Gastrocnemius medialis (tissue), 4 donors: ENCODE data around the gene NTM. TPM values are rescaled to one million over a fixed set of nuclear protein-coding genes. Genes with fewer than 3 reads are reported as not detected.

Experiments used
- ATAC-seq, 2 donors: fragments of 150-250 bp; one replicate each; pipeline ENCODE4 v1.9.1; 2016
- DNase-seq, 2 donors: peaks; one replicate each; pipeline ENCODE4 v3.0.0-alpha.2; 2019
- H3K27ac ChIP-seq, 4 donors: fragments of 200-600 bp; sonication (generic); 1 replicate in 1 of 4; 2 replicates in 3 of 4; pipeline ENCODE4 v1.5.1; 2016 to 2018; ENCODE audit warnings: mild to moderate bottlenecking in 2 of 4, moderate library complexity in 1 of 4
- H3K27me3 ChIP-seq, 3 donors: fragments of 200-600 bp; sonication (generic) in 2 of 3; 1 replicate in 1 of 3; 2 replicates in 2 of 3; pipeline versions ENCODE4 v1.5.1 to v1.6.0; 2016 to 2019; ENCODE audit warnings: mild to moderate bottlenecking in 1 of 3, moderate library complexity in 1 of 3
- H3K36me3 ChIP-seq, 2 donors: fragments of 200-600 bp; sonication (generic) in 1 of 2; one replicate each; pipeline ENCODE4 v1.5.1; 2017 to 2018
- H3K4me1 ChIP-seq, 2 donors: fragments of 200-600 bp; sonication (generic) in 1 of 2; one replicate each; pipeline ENCODE4 v1.5.1; 2016 to 2017; ENCODE audit warnings: mild to moderate bottlenecking in 2 of 2
- H3K4me3 ChIP-seq, 4 donors: fragments of 200-600 bp; sonication (generic) in 3 of 4; 1 replicate in 1 of 4; 2 replicates in 3 of 4; pipeline ENCODE4 v1.5.1; 2016 to 2019; ENCODE audit warnings: mild to moderate bottlenecking in 2 of 4
- H3K9me3 ChIP-seq, 3 donors: fragments of 200-600 bp; sonication (generic) in 2 of 3; 1 replicate in 1 of 3; 2 replicates in 2 of 3; pipeline ENCODE4 v1.5.1; 2016 to 2019
- POLR2A ChIP-seq, 2 donors: fragments of 450-650 bp; IDR thresholded peaks; one replicate each; pipeline ENCODE4 v1.6.1; 2017; ENCODE audit warnings: antibody characterized with exemption in 2 of 2, mild to moderate bottlenecking in 2 of 2, moderate library complexity in 2 of 2
- in situ Hi-C, 4 donors: fragments of 200-750 bp; cut with MboI; loops; one replicate each; pipeline versions ENCODE4 v1.15.0 to v1.8.0; 2017; ENCODE audit warnings: low sequenced_read_pairs in 4 of 4
- intact Hi-C: fragments of 100-400 bp; cut with DNase I; formaldehyde crosslinking; loops from one replicate; pipeline ENCODE4 v1.15.1; 2023; ENCODE audit warnings: low total_unique reads
- total RNA-seq, 4 donors: library from RNA; depleted of rRNA; stranded (reverse); fragments of >200 nt; gene quantifications; one replicate each; pipeline versions ENCODE4 v1.1.0 to v1.2.3, GENCODE V29; 2016
- TF ChIP-seq, protein P1 (sequence below), 5 experiments: fragments of 450-650 bp in 3 of 5; fragments of 200-600 bp in 2 of 5; sonication (generic) in 2 of 5; IDR thresholded peaks in 4 of 5; conservative IDR thresholded peaks in 1 of 5; 1 replicate in 4 of 5; 2 replicates in 1 of 5; pipeline ENCODE4 v1.5.1; 2016 to 2019; ENCODE audit warnings: antibody characterized with exemption in 5 of 5, mild to moderate bottlenecking in 3 of 5, moderate library complexity in 3 of 5

The NTM gene
- total RNA-seq, 4 donors from 2014 or later: 0.69 TPM; not detected in 3

DNA sequence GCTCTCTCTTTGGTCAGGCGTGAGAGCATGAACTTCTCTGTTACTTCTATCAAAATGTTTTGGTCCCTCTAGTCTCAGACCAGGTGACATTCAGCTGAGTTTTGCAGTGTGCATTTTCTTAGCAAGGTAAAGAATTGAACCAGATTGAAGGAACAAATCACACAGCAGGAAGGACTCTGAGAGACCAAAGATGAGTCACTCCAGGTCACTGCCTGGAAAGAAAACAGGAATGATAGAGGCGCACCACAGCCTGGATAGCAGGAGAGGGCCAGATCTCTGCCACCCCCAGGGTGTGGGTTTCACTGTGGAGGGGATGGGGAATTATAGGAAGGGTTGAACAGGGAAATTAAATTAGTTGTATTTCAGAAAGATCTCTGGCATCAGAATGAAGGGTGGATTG lies 788.3 kb downstream of the NTM start:
- ATAC-seq (no peak), DNase-seq (no peak)
- Histone ChIP-seq H3K4me3 (no peak overlapping the region), H3K36me3 (no peaks in the 10 kb centered on the region), H3K9me3 (no peaks in the 10 kb centered on the region), H3K27me3 (no peaks in the 10 kb centered on the region), H3K27ac (no peak overlapping the region), H3K4me1 (no peaks in the 10 kb centered on the region)
- TF ChIP-seq POLR2A (IDR thresholded peaks at IDR 0.05): no peak
- TF ChIP-seq, protein P1, sequence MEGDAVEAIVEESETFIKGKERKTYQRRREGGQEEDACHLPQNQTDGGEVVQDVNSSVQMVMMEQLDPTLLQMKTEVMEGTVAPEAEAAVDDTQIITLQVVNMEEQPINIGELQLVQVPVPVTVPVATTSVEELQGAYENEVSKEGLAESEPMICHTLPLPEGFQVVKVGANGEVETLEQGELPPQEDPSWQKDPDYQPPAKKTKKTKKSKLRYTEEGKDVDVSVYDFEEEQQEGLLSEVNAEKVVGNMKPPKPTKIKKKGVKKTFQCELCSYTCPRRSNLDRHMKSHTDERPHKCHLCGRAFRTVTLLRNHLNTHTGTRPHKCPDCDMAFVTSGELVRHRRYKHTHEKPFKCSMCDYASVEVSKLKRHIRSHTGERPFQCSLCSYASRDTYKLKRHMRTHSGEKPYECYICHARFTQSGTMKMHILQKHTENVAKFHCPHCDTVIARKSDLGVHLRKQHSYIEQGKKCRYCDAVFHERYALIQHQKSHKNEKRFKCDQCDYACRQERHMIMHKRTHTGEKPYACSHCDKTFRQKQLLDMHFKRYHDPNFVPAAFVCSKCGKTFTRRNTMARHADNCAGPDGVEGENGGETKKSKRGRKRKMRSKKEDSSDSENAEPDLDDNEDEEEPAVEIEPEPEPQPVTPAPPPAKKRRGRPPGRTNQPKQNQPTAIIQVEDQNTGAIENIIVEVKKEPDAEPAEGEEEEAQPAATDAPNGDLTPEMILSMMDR (IDR thresholded peaks at IDR 0.05 in 4 of 5, conservative IDR thresholded peaks at IDR 0.05 in 1 of 5): no peak
- intact Hi-C loops: no loop called here
- in situ Hi-C loops: no loop called here

DNA sequence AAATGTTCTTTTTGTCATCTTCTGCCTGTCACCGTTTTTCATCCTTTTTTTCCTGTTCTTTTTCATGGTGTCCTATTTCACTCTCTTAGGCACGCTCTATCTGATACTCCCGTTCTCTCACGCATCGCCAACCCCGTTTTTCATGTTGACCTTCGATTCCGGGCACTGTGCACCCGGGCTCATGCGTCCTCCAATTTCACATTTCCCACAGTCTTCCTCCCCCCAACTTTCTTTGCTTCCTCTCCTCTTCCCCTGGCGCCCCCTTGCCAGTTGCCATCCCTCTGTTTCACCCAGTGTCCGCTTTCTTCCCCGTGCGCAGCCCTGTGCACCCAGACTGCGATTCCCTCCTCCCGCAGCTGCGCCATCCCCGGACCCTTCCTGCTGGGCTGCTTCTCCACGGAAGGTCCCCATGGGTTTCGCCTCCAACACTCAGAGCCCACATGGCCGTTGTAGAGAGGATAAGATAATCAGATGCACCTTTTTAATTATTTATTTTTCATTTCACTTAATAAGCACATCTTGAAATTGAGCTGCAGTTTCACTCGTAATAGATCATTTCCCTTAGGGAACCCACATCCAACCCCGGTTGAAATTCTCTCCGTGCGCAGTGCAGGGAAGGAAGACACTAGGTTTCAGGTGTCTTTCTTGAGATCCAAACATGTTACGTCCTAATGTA lies 791.1 kb downstream of the NTM start:
- in situ Hi-C loops: no loop called here

DNA sequence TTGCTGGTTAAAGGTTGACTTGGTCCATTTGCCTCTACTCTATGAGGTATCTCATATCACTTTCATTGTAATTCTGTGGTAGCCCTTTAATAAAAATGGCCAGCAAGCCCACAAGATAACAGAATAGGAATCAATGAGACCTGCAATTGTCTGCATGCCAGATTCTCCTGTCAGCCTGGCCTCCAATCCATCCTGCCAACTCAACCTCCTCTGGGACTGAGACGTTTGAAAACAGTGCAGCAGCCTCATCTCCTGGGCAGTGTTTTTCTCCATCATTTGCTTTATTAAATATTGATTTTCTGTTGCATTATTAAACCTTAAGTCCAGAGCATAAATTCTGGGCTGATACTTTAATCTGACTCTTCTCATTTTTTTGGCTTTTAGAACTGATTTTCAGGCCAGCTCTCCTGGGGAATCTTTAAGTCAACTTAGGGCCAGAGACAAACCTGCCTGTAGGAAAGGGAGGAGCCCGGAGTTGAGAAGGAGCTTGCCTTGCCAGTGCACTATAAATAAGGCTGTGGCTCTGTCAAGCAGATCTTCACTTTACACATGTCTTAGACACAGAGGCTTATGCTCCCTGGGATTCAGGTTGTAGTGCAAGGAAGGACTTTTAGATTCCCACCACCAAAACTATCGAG lies 798.0 kb downstream of the NTM start:
- in situ Hi-C loops: no loop called here
- Histone ChIP-seq H3K4me1 (no peaks in the 10 kb centered on the region), H3K36me3 (no peaks in the 10 kb centered on the region), H3K9me3 (no peaks in the 10 kb centered on the region), H3K27me3 (no peaks in the 10 kb centered on the region), H3K27ac (no peak overlapping the region), H3K4me3 (no peak overlapping the region)
- intact Hi-C loops: no loop called here
- TF ChIP-seq POLR2A (IDR thresholded peaks at IDR 0.05): no peak
- TF ChIP-seq, protein P1 (IDR thresholded peaks at IDR 0.05 in 4 of 5, conservative IDR thresholded peaks at IDR 0.05 in 1 of 5): no peak
- no peak for DNase-seq
- ATAC-seq: no peak

More for the DNA sequence above, 791.1 kb downstream of the NTM start:
- TF ChIP-seq, protein P1 (IDR thresholded peaks at IDR 0.05 in 4 of 5, conservative IDR thresholded peaks at IDR 0.05 in 1 of 5): no peak
- TF ChIP-seq POLR2A (IDR thresholded peaks at IDR 0.05): no peak
- H3K27ac ChIP-seq: no peak overlapping the region
- H3K4me3 ChIP-seq: no peak overlapping the region
- intact Hi-C loops: no loop called here
- no peaks in the 10 kb centered on the region for H3K36me3 ChIP-seq
- DNase-seq: no peak
- no peaks in the 10 kb centered on the region for H3K9me3 ChIP-seq
- no peaks in the 10 kb centered on the region for H3K4me1 ChIP-seq
- ATAC-seq: no peak
- H3K27me3 ChIP-seq: no peaks in the 10 kb centered on the region

DNA sequence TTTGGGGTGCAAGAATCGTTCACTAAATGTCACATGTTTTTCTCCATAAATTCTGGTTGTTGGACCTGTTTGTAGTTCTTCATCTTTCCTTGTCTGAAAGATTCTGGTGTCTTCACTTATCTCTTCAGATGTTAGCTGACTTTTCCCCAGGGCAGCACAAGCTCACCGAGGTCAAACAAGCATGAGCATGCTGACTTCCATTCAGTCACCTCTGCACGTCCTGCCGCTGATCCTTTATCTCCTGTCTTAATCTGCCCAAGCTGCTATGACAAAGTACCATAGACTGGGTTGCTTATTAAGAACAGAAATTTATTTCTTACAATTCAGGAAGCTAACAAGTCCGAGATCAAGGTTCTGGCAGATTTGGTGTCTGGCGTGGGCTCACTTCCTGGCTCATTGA lies 800.6 kb downstream of the NTM start:
- DNase-seq (no peak), ATAC-seq (no peak)
- no peaks in the 10 kb centered on the region for H3K4me1 ChIP-seq
- no peaks in the 10 kb centered on the region for H3K9me3 ChIP-seq
- H3K27ac ChIP-seq: no peak overlapping the region
- no peak for TF ChIP-seq POLR2A (IDR thresholded peaks at IDR 0.05)
- in situ Hi-C loops: no loop called here
- intact Hi-C loops: no loop called here
- no peaks in the 10 kb centered on the region for H3K27me3 ChIP-seq
- no peak overlapping the region for H3K4me3 ChIP-seq
- H3K36me3 ChIP-seq: no peaks in the 10 kb centered on the region

DNA sequence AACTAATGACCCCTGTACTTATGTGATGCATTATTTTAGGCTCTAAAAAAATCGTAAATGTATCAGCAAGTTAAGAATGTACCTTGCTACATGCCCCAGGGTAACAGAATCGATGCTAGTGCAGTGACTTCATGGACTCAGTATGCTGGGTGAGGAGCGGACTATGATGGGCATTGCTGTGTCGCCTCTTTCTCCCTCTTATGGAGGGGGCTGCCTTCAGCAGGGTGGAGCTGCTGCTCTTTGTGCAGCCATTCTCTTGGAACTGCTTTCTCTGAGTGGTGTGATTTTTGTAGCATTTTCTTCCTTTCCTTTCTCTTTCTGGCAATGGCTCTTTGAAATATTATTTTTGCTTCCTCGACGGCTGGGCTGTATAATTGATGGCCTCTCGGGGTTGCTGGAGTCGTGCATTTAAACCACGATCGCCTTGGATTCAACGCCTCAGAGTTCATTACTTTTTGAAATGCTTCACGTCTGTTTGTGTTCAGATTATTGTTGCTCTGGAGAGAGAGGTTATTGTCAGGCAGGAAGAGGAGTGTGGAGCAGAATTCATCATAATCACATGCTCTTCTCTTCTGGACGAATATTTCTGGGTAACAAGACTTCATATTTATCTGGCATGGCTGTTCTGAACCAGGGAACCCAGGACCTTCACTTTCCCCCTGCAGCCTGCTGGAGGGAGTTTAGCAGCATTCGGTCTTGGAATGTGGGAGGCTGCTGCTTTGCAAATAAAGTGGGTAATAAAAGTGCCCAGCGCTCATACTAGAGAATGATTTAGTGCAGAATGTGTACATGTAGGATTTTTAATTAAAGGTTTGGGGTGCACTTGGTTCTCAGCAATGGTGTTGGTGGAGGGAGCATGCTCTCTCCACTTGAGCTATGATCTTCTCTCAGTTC lies 804.2 kb downstream of the NTM start:
- no peaks in the 10 kb centered on the region for H3K9me3 ChIP-seq
- H3K4me3 ChIP-seq: no peak overlapping the region
- H3K36me3 ChIP-seq: no peaks in the 10 kb centered on the region
- in situ Hi-C loops: no loop called here
- no peaks in the 10 kb centered on the region for H3K27me3 ChIP-seq
- intact Hi-C loops: no loop called here
- ATAC-seq (no peak), DNase-seq (no peak)
- H3K4me1 ChIP-seq: no peaks in the 10 kb centered on the region
- TF ChIP-seq, protein P1 (IDR thresholded peaks at IDR 0.05 in 4 of 5, conservative IDR thresholded peaks at IDR 0.05 in 1 of 5): no peak
- TF ChIP-seq POLR2A (IDR thresholded peaks at IDR 0.05): no peak
- H3K27ac ChIP-seq: no peak overlapping the region
